HTERT RPE-1 (cell line): ENCODE data around the gene MS4A7.

ENCODE experiments used
- in situ Hi-C: fragments of 300-500 bp; cut with MboI; formaldehyde crosslinking; loops from 4 replicates; pipeline ENCODE4 v1.14.3; 2020; ENCODE audit warnings: low sequenced_read_pairs

The MS4A7 gene

GRCh38 chr11:60370811-60371298 is 7.5 kb upstream of the MS4A7 start:
- in situ Hi-C loops, result no loop called here

GRCh38 chr11:60371386-60371785 is 6.9 kb upstream of the MS4A7 start:
- in situ Hi-C loops, result no loop called here

GRCh38 chr11:60371854-60372253 is 6.5 kb upstream of the MS4A7 start:
- in situ Hi-C loops, result no loop called here

GRCh38 chr11:60372767-60373166 is 5.6 kb upstream of the MS4A7 start:
- in situ Hi-C loops, result no loop called here

GRCh38 chr11:60375316-60375715 is 3.0 kb upstream of the MS4A7 start:
- in situ Hi-C loops, result no loop called here

GRCh38 chr11:60376601-60377000 is 1.7 kb upstream of the MS4A7 start:
- in situ Hi-C loops, result no loop called here

- in situ Hi-C loops, result no loop called here
Measured at GRCh38 chr11:60377401-60378136, 763 bp upstream of the MS4A7 start.

GRCh38 chr11:60389279-60389910 is 11.1 kb downstream of the MS4A7 start:
- in situ Hi-C loops, result no loop called here

GRCh38 chr11:60390419-60390818 is 12.1 kb downstream of the MS4A7 start:
- in situ Hi-C loops, result no loop called here

GRCh38 chr11:60392361-60392760 is 14.0 kb downstream of the MS4A7 start:
- in situ Hi-C loops, result no loop called here

GRCh38 chr11:60393016-60393415 is 14.7 kb downstream of the MS4A7 start:
- in situ Hi-C loops, result no loop called here

GRCh38 chr11:60394666-60395380 is 16.5 kb downstream of the MS4A7 start:
- in situ Hi-C loops, result no loop called here

- in situ Hi-C loops, result no loop called here
Measured at GRCh38 chr11:60396382-60396781, 18.1 kb downstream of the MS4A7 start, which contains the start of gene MS4A14. MS4A14 (plus strand) TSS chr11:60396459; CDS start chr11:60396579, 120 bp downstream.

GRCh38 chr11:60396799-60397198 is 18.5 kb downstream of the MS4A7 start:
- in situ Hi-C loops, result no loop called here

- in situ Hi-C loops, result no loop called here
Measured at GRCh38 chr11:60420015-60420414, 41.7 kb downstream of the MS4A7 start.

- in situ Hi-C loops, result no loop called here
Measured at GRCh38 chr11:60422609-60423008, 44.3 kb downstream of the MS4A7 start.

- in situ Hi-C loops, result no loop called here
Measured at GRCh38 chr11:60428517-60428916, 50.2 kb downstream of the MS4A7 start.

GRCh38 chr11:60429272-60429671 is 50.9 kb downstream of the MS4A7 start, which contains the start of gene MS4A5:
MS4A5 (plus strand) TSS chr11:60429572; CDS start chr11:60429675, 103 bp downstream.
- in situ Hi-C loops, result no loop called here

GRCh38 chr11:60431251-60431650 is 52.9 kb downstream of the MS4A7 start:
- in situ Hi-C loops, result no loop called here

- in situ Hi-C loops, result no loop called here
Measured at GRCh38 chr11:60433401-60433800, 55.1 kb downstream of the MS4A7 start.
